ENCODE data around the gene ADAMTS9. TPM values are rescaled to one million over a fixed set of nuclear protein-coding genes. Genes with fewer than 3 reads are reported as not detected.

The ADAMTS9 gene
- total RNA-seq, 4 donors from 2014 or later: 136 to 1,116 (median 230) TPM

DNA sequence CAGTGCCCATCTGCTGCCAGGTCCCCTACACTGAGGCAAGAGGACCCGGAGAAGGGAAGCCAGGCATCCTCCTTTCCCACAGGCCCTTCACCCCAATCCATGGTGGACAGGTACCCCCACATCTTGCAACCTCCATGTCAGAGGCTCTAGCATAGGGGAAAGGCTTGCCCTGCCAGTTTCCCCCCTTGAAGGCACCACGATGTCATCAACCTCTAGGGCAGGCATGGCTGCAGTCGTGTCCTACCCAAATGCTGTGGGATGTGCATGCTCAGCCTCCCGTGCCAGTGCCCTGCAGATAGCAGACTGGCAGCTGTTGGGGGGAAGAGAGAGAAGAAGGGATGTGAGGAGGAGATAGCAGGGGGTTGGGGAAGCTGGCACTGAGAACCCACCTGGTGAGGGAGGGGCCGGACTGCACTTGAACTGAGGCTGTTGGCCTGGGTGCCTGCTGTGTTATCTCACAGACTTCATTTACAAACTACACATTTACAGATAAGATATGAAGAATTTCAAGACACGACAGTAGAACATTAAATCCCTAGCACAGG is 197.5 kb downstream of the ADAMTS9 start:
- TF ChIP-seq, protein P1, sequence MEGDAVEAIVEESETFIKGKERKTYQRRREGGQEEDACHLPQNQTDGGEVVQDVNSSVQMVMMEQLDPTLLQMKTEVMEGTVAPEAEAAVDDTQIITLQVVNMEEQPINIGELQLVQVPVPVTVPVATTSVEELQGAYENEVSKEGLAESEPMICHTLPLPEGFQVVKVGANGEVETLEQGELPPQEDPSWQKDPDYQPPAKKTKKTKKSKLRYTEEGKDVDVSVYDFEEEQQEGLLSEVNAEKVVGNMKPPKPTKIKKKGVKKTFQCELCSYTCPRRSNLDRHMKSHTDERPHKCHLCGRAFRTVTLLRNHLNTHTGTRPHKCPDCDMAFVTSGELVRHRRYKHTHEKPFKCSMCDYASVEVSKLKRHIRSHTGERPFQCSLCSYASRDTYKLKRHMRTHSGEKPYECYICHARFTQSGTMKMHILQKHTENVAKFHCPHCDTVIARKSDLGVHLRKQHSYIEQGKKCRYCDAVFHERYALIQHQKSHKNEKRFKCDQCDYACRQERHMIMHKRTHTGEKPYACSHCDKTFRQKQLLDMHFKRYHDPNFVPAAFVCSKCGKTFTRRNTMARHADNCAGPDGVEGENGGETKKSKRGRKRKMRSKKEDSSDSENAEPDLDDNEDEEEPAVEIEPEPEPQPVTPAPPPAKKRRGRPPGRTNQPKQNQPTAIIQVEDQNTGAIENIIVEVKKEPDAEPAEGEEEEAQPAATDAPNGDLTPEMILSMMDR (IDR thresholded peaks at IDR 0.05): no peak
- no peak for ATAC-seq (ENCODE audit: low FRiP score)
- DNase-seq (ENCODE audit: low spot score): no peak

DNA sequence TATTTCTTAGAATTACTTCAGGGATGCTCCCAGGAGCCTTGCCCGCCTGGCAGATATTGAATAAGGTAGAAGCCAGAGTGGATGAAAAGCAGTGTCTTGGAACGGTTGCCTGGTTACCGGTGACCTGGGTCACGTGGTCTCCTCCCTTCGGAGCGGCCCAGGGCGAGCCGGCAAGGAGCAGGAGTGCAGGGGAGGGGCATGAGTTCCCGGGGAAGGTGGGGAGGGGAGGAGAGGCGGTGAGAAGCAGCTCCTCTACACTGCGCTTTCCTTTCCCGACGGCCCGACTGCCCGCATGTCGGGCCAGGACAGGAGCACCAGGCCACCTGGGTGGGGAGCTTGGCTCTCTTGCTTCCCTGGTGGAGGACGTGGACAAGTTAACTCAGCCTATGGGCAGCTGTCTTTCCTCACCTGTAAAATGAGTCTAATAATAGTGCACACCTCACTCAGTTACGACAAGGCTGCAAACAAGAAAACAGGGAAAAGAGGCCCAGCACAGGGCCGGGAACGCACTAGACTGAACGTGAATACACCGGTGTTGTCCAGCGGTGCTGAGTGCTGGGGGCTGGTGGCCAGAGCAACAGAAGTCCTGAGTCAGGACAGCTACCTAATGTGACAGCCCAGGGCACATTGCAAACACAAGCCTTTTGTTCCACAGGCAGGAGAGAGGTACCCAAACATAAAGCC is 198.3 kb downstream of the ADAMTS9 start:
- TF ChIP-seq, protein P1 (IDR thresholded peaks at IDR 0.05): no peak
- ATAC-seq (ENCODE audit: low FRiP score): peak; percentile 31
- no peak for DNase-seq (ENCODE audit: low spot score)

GRCh38 chr3:64488939-64489338 is 198.9 kb downstream of the ADAMTS9 start:
- no peak for ATAC-seq (ENCODE audit: low FRiP score)

GRCh38 chr3:64484289-64484992 is 203.4 kb downstream of the ADAMTS9 start:
- ATAC-seq (ENCODE audit: low FRiP score) (peak; percentile 95), DNase-seq (ENCODE audit: low spot score) (peak; percentile 70)

More at GRCh38 chr3:64488939-64489338, 198.9 kb downstream of the ADAMTS9 start:
- DNase-seq (ENCODE audit: low spot score): no peak
- TF ChIP-seq, protein P1 (IDR thresholded peaks at IDR 0.05): no peak

DNA sequence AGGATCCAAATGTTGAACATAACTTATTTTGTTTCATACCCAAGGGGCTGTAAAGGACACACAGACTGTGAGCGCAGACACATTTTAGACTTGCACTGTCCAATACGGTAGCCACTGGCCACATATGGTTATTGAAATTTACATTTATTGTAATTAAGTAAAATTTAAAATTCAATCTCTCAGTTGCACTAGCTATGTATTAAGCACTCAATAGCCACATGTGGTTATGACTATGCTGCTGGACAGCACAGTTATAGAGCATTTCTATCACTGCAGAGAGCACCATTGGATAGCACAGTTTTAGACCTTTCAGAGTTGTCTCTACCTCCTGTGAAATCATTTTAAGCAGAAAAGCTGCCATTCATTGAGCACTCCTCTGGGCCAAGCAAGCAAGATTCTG is 204.3 kb downstream of the ADAMTS9 start:
- DNase-seq (ENCODE audit: low spot score) (no peak), ATAC-seq (ENCODE audit: low FRiP score) (no peak)

More at GRCh38 chr3:64484289-64484992, 203.4 kb downstream of the ADAMTS9 start:
- TF ChIP-seq, protein P1 (IDR thresholded peaks at IDR 0.05): peak in 2 of 3 donors; percentile 70 to 87

DNA sequence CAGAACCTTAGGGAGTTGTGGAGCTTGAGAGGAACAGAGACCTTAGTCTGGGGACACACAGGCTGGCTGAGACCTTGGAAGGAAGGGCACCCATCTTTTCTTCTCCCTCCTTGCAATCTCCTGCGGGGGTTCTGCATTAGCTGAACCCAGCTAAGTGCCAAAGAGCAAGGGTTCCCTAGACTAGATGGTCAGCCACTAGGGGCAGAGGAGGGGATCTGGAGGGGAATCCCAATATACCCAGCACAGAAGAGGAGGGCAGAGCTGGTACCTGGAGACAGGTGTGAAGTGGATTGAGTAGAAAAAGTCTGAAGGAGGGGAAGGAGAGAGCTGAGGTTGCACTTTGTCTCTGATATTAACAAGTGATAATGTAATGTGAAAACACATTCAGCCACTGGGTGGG is 212.8 kb downstream of the ADAMTS9 start:
- no peak for DNase-seq (ENCODE audit: low spot score)
- no peak for ATAC-seq (ENCODE audit: low FRiP score)
- TF ChIP-seq, protein P1 (IDR thresholded peaks at IDR 0.05): no peak

More for the DNA sequence above, 204.3 kb downstream of the ADAMTS9 start:
- TF ChIP-seq, protein P1 (IDR thresholded peaks at IDR 0.05): no peak
